HEK293 (cell line): Measurements from ENCODE around the gene WDR41.

Experiments
- CTCF ChIA-PET: fragments of 350-600 bp; formaldehyde crosslinking; extraction: SDS; loops from one replicate; lab custom pipeline; 2021; ENCODE audit warnings: antibody characterized with exemption; lab: Yijun Ruan, JAX
- POLR2A ChIA-PET: fragments of 300-600 bp; formaldehyde crosslinking; extraction: SDS; loops from one replicate; lab custom pipeline; 2020; ENCODE audit warnings: antibody characterized with exemption, inconsistent platforms; lab: Yijun Ruan, JAX
- H3K27ac ChIP-seq: fragments of 200-500 bp; sonication (Bioruptor generic); 2 replicates; pipeline ENCODE4 v1.5.1; 2014; ENCODE audit warnings: low read depth, low read length, control low read depth, inconsistent platforms; ENCODE audit errors: extremely low read depth
- H3K36me3 ChIP-seq, 2 experiments: fragments of 200-500 bp in 1 of 2; sonication (Bioruptor generic) in 1 of 2; 1 replicate in 1 of 2; 2 replicates in 1 of 2; pipeline ENCODE4 v1.5.1; 2014 to 2017; ENCODE audit warnings: inconsistent platforms in 2 of 2, low read length in 2 of 2; ENCODE audit not compliant: control insufficient read depth in 2 of 2, insufficient read depth in 1 of 2
- H3K4me1 ChIP-seq: fragments of 200-500 bp; sonication (Bioruptor generic); 2 replicates; pipeline ENCODE4 v1.5.1; 2014; ENCODE audit warnings: mild to moderate bottlenecking, low read length, inconsistent platforms; ENCODE audit not compliant: control insufficient read depth, insufficient read depth
- H3K4me3 ChIP-seq: 2 replicates; pipeline ENCODE4 v1.5.1; 2011; ENCODE audit warnings: low read depth, mild to moderate bottlenecking, control low read depth, low read length, moderate library complexity
- H3K9me3 ChIP-seq: fragments of 200-500 bp; sonication (Bioruptor generic); 2 replicates; pipeline ENCODE4 v1.5.1; 2014; ENCODE audit warnings: low read depth, low read length, inconsistent platforms; ENCODE audit not compliant: control insufficient read depth, insufficient read depth
- EGR2 ChIP-seq: fragments of 450-650 bp; formaldehyde crosslinking; IDR thresholded peaks from 2 replicates; pipeline ENCODE4 v1.5.1; 2016; ENCODE audit warnings: low read depth, missing biosample characterization, missing genetic modification characterization
- FEZF1 ChIP-seq: fragments of 450-650 bp; formaldehyde crosslinking; IDR thresholded peaks from 2 replicates; pipeline ENCODE4 v1.5.1; 2016; ENCODE audit warnings: missing biosample characterization, missing genetic modification characterization
- GLI4 ChIP-seq: fragments of 450-650 bp; formaldehyde crosslinking; IDR thresholded peaks from 2 replicates; pipeline ENCODE4 v1.5.1; 2016; ENCODE audit warnings: missing biosample characterization, missing genetic modification characterization
- KLF1 ChIP-seq: fragments of 450-650 bp; formaldehyde crosslinking; IDR thresholded peaks from 2 replicates; pipeline ENCODE4 v1.5.1; 2016; ENCODE audit warnings: missing biosample characterization, missing genetic modification characterization
- KLF8 ChIP-seq: fragments of 450-650 bp; formaldehyde crosslinking; IDR thresholded peaks from 2 replicates; pipeline ENCODE4 v1.5.1; 2016; ENCODE audit warnings: missing biosample characterization, missing genetic modification characterization
- RBAK ChIP-seq: fragments of 450-650 bp; formaldehyde crosslinking; IDR thresholded peaks from 2 replicates; pipeline ENCODE4 v1.5.1; 2016; ENCODE audit warnings: missing biosample characterization, missing genetic modification characterization
- ZBTB6 ChIP-seq: fragments of 450-650 bp; formaldehyde crosslinking; IDR thresholded peaks from 2 replicates; pipeline ENCODE4 v1.5.1; 2017; ENCODE audit warnings: missing biosample characterization, missing genetic modification characterization
- ZFP69B ChIP-seq: fragments of 450-650 bp; formaldehyde crosslinking; IDR thresholded peaks from 2 replicates; pipeline ENCODE4 v1.5.1; 2016; ENCODE audit warnings: missing biosample characterization, missing genetic modification characterization
- ZNF140 ChIP-seq: fragments of 450-650 bp; formaldehyde crosslinking; IDR thresholded peaks from 2 replicates; pipeline ENCODE4 v1.5.1; 2016; ENCODE audit warnings: missing biosample characterization, missing genetic modification characterization
- ZNF175 ChIP-seq: fragments of 450-650 bp; formaldehyde crosslinking; IDR thresholded peaks from 2 replicates; pipeline ENCODE4 v1.5.1; 2016; ENCODE audit warnings: missing biosample characterization, missing genetic modification characterization
- ZNF18 ChIP-seq: fragments of 450-650 bp; formaldehyde crosslinking; IDR thresholded peaks from 2 replicates; pipeline ENCODE4 v1.5.1; 2016; ENCODE audit warnings: missing biosample characterization, missing genetic modification characterization
- ZNF24 ChIP-seq: fragments of 450-650 bp; formaldehyde crosslinking; IDR thresholded peaks from 2 replicates; pipeline ENCODE4 v1.5.1; 2016; ENCODE audit warnings: missing biosample characterization, missing genetic modification characterization
- ZNF302 ChIP-seq: fragments of 450-650 bp; formaldehyde crosslinking; IDR thresholded peaks from 2 replicates; pipeline ENCODE4 v1.5.1; 2016; ENCODE audit warnings: missing biosample characterization, missing genetic modification characterization, low read depth
- ZNF548 ChIP-seq: fragments of 450-650 bp; formaldehyde crosslinking; IDR thresholded peaks from 2 replicates; pipeline ENCODE4 v1.5.1; 2016; ENCODE audit warnings: missing biosample characterization, missing genetic modification characterization
- ZNF555 ChIP-seq: fragments of 450-650 bp; formaldehyde crosslinking; conservative IDR thresholded peaks from 2 replicates; pipeline ENCODE4 v1.5.1; 2017; ENCODE audit warnings: missing biosample characterization, mild to moderate bottlenecking, missing genetic modification characterization, inconsistent platforms
- ZNF571 ChIP-seq: fragments of 450-650 bp; formaldehyde crosslinking; IDR thresholded peaks from 2 replicates; pipeline ENCODE4 v1.5.0; 2017; ENCODE audit warnings: missing biosample characterization, missing genetic modification characterization
- ZNF660 ChIP-seq: fragments of 450-650 bp; IDR thresholded peaks from 2 replicates; pipeline ENCODE4 v1.5.1; 2018; ENCODE audit warnings: missing biosample characterization, mild to moderate bottlenecking, missing genetic modification characterization
- ZNF837 ChIP-seq: fragments of 450-650 bp; formaldehyde crosslinking; IDR thresholded peaks from 2 replicates; pipeline ENCODE4 v1.5.1; 2016; ENCODE audit warnings: missing biosample characterization, missing genetic modification characterization
- ZSCAN18 ChIP-seq: fragments of 450-650 bp; formaldehyde crosslinking; IDR thresholded peaks from 2 replicates; pipeline ENCODE4 v1.5.1; 2016; ENCODE audit warnings: missing biosample characterization, missing genetic modification characterization
- ZSCAN4 ChIP-seq: fragments of 450-650 bp; formaldehyde crosslinking; IDR thresholded peaks from 2 replicates; pipeline ENCODE4 v1.5.1; 2017; ENCODE audit warnings: missing biosample characterization, missing genetic modification characterization
- ZSCAN5A ChIP-seq: fragments of 450-650 bp; formaldehyde crosslinking; IDR thresholded peaks from 2 replicates; pipeline ENCODE4 v1.5.1; 2016; ENCODE audit warnings: missing biosample characterization, missing genetic modification characterization
- TF ChIP-seq, protein P1 (sequence below): fragments of 450-650 bp; formaldehyde crosslinking; conservative IDR thresholded peaks from 2 replicates; pipeline ENCODE4 v1.5.1; 2016; ENCODE audit warnings: low read depth, missing biosample characterization, missing genetic modification characterization
- TF ChIP-seq, protein P2 (sequence below): fragments of 450-650 bp; IDR thresholded peaks from 2 replicates; pipeline ENCODE4 v1.5.1; 2018; ENCODE audit warnings: missing biosample characterization, mild to moderate bottlenecking, missing genetic modification characterization

Gene WDR41

GRCh38 chr5:77428526-77428925 lies 63.6 kb downstream of the WDR41 start:
- ChIA-PET CTCF (interaction anchor here (3.5 kb wide), 1 partner anchor 8 kb away, joined by 20 read pairs; no protein-coding TSS in a partner anchor), POLR2A (no interaction called here)
- peaks cover 33 to 62% of the 10 kb centered on the region in 2 experiments for H3K36me3 ChIP-seq
- no peaks in the 10 kb centered on the region for H3K9me3 ChIP-seq
- TF ChIP-seq, protein P1, sequence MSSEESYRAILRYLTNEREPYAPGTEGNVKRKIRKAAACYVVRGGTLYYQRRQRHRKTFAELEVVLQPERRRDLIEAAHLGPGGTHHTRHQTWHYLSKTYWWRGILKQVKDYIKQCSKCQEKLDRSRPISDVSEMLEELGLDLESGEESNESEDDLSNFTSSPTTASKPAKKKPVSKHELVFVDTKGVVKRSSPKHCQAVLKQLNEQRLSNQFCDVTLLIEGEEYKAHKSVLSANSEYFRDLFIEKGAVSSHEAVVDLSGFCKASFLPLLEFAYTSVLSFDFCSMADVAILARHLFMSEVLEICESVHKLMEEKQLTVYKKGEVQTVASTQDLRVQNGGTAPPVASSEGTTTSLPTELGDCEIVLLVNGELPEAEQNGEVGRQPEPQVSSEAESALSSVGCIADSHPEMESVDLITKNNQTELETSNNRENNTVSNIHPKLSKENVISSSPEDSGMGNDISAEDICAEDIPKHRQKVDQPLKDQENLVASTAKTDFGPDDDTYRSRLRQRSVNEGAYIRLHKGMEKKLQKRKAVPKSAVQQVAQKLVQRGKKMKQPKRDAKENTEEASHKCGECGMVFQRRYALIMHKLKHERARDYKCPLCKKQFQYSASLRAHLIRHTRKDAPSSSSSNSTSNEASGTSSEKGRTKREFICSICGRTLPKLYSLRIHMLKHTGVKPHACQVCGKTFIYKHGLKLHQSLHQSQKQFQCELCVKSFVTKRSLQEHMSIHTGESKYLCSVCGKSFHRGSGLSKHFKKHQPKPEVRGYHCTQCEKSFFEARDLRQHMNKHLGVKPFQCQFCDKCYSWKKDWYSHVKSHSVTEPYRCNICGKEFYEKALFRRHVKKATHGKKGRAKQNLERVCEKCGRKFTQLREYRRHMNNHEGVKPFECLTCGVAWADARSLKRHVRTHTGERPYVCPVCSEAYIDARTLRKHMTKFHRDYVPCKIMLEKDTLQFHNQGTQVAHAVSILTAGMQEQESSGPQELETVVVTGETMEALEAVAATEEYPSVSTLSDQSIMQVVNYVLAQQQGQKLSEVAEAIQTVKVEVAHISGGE (tag by site-specific recombination) = no peak
- no peak for TF ChIP-seq ZFP69B (tag by site-specific recombination)
- no peak for TF ChIP-seq ZSCAN18 (tag by site-specific recombination)
- no peak for TF ChIP-seq ZNF555
- no peak for TF ChIP-seq RBAK (tag by site-specific recombination)
- no peak for TF ChIP-seq FEZF1
- TF ChIP-seq ZNF548 = no peak
- TF ChIP-seq EGR2 (tag by site-specific recombination) = no peak
- no peak for TF ChIP-seq ZNF302 (tag by site-specific recombination)
- TF ChIP-seq ZNF571 = no peak
- no peak for TF ChIP-seq ZNF837 (tag by site-specific recombination)
- no peak for TF ChIP-seq KLF8 (tag by site-specific recombination)
- no peak overlapping the region for H3K27ac ChIP-seq
- H3K4me3 ChIP-seq = no peak overlapping the region
- 0 out of 2 replicates have a peak, but pooled peaks cover 4% of the 10 kb centered on the region for H3K4me1 ChIP-seq

DNA sequence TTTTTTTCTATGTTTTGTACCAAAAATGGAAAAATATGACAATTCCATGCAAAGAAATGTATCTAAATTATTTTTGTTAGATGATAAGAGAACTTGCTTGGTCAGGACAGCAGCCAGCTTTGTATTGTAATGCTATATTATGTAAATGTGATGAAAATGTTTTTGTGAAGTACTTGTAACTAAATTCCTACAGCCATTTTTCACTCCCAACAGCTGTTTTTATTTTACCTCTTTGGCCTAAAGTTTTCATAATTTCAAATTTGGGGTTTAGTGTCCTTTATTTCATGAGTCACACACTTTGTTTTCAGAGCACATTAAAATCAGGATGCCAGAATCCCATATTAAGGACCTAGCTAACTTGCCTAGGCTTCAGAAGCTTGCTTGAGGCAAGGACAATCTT lies 64.1 kb downstream of the WDR41 start:
- Histone ChIP-seq H3K9me3 (no peaks in the 10 kb centered on the region), H3K36me3 (peaks cover 28 to 59% of the 10 kb centered on the region in 2 experiments), H3K4me1 (0 out of 2 replicates have a peak, but pooled peaks cover 4% of the 10 kb centered on the region), H3K4me3 (no peak overlapping the region), H3K27ac (no peak overlapping the region)
- ChIA-PET CTCF (interaction anchor here (0.6 to 3.5 kb wide), 2 partner anchors 9 to 552 kb away, joined by 3 to 20 read pairs; no protein-coding TSS in a partner anchor), POLR2A (interaction anchor here (0.7 kb wide), 1 partner anchor 57 kb away, joined by 3 read pairs; no protein-coding TSS in a partner anchor)
- TF ChIP-seq ZNF24 (tag by site-specific recombination) = no peak
- no peak for TF ChIP-seq ZSCAN4 (tag by site-specific recombination)
- TF ChIP-seq ZNF18 (tag by site-specific recombination) = no peak
- TF ChIP-seq ZSCAN5A (tag by site-specific recombination) = no peak
- no peak for TF ChIP-seq ZBTB6 (tag by site-specific recombination)
- no peak for TF ChIP-seq GLI4 (tag by site-specific recombination)
- TF ChIP-seq ZNF140 (tag by site-specific recombination) = no peak
- TF ChIP-seq, protein P2, sequence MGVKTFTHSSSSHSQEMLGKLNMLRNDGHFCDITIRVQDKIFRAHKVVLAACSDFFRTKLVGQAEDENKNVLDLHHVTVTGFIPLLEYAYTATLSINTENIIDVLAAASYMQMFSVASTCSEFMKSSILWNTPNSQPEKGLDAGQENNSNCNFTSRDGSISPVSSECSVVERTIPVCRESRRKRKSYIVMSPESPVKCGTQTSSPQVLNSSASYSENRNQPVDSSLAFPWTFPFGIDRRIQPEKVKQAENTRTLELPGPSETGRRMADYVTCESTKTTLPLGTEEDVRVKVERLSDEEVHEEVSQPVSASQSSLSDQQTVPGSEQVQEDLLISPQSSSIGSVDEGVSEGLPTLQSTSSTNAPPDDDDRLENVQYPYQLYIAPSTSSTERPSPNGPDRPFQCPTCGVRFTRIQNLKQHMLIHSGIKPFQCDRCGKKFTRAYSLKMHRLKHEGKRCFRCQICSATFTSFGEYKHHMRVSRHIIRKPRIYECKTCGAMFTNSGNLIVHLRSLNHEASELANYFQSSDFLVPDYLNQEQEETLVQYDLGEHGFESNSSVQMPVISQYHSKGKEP (tag by site-specific recombination) = no peak
- no peak for TF ChIP-seq ZNF175 (tag by site-specific recombination)
- no peak for TF ChIP-seq KLF1 (tag by site-specific recombination)
- TF ChIP-seq ZNF660 (tag by site-specific recombination) = no peak
